ENCODE measurements around the gene MRPS7.

Gene MRPS7

GRCh38 chr17:75260641-75261335 lies 891 bp upstream of the MRPS7 start:
- Histone ChIP-seq H2AK5ac (ENCODE audit: low read depth, low read length) (peak overlapping the region; percentile 64), H3K9me3 (replicated peaks in 1 of 2; ENCODE audit: control insufficient read depth in 2 of 2, insufficient read depth in 1 of 2, low read depth in 1 of 2, low read length in 2 of 2) (no peaks in the 10 kb centered on the region), H4K91ac (ENCODE audit: low read depth, low read length, poor library complexity) (no peak overlapping the region), H3K4me2 (ENCODE audit: insufficient read depth, low read length, poor library complexity, severe bottlenecking) (peak overlapping the region; percentile 96), H3K9ac (ENCODE audit: low read depth, low read length, poor library complexity) (peak overlapping the region; percentile 100), H3K27me3 (ENCODE audit: control insufficient read depth in 3 of 3, insufficient read depth in 3 of 3, low read depth in 1 of 3, low read length in 3 of 3) (no peaks in the 10 kb centered on the region), H3K27ac (replicated peaks; ENCODE audit: low read length) (no peak overlapping the region), H2BK5ac (ENCODE audit: low read length) (peak overlapping the region; percentile 95), H3K4me3 (ENCODE audit: low read length in 2 of 2) (peak overlapping the region; percentile 95 to 97), H3K23ac (ENCODE audit: low read depth, low read length, poor library complexity) (peak overlapping the region; percentile 98), H2BK120ac (ENCODE audit: low read depth, low read length) (peak overlapping the region; percentile 68), H3K18ac (ENCODE audit: low read length) (peak overlapping the region; percentile 97), H3K14ac (ENCODE audit: low read length) (peak overlapping the region; percentile 63), H2AFZ (ENCODE audit: low read length) (peak overlapping the region; percentile 94), H2BK15ac (ENCODE audit: low read length) (peak overlapping the region; percentile 40), H3K36me3 (replicated peaks in 1 of 2; ENCODE audit: control insufficient read depth in 2 of 2, insufficient read depth in 2 of 2, low read length in 2 of 2) (peaks cover 16 to 33% of the 10 kb centered on the region in 2 donors), H3K79me1 (ENCODE audit: low read depth, low read length) (peaks cover 18% of the 10 kb centered on the region), H3K4ac (ENCODE audit: low read length) (peak overlapping the region; percentile 85), H2BK12ac (ENCODE audit: low read length) (no peak overlapping the region), H4K8ac (ENCODE audit: low read depth, low read length) (peak overlapping the region; percentile 97), H3K4me1 (ENCODE audit: control insufficient read depth in 2 of 2, insufficient read depth in 1 of 2, low read depth in 1 of 2, low read length in 2 of 2) (peaks cover 7 to 12% of the 10 kb centered on the region in 2 donors)
- no CpG with 5 or more reads among the region's 31 CpGs for WGBS, 2 donors (ENCODE audit: extremely low coverage in 2 of 2, insufficient read length in 2 of 2, insufficient replicate concordance in 1 of 2)
- DNase-seq (ENCODE audit: low spot score): no peak

- DNase-seq (ENCODE audit: low spot score): no peak
- H3K9me3 ChIP-seq (replicated peaks in 1 of 2; ENCODE audit: control insufficient read depth in 2 of 2, insufficient read depth in 1 of 2, low read depth in 1 of 2, low read length in 2 of 2): no peaks in the 10 kb centered on the region
- no CpG with 5 or more reads among the region's 23 CpGs for WGBS, 2 donors (ENCODE audit: extremely low coverage in 2 of 2, insufficient read length in 2 of 2, insufficient replicate concordance in 1 of 2)
Observed at GRCh38 chr17:75262112-75262606, 480 bp downstream of the MRPS7 start.

GRCh38 chr17:75263055-75263454 lies 1.4 kb downstream of the MRPS7 start:
- WGBS, 2 donors (ENCODE audit: extremely low coverage in 2 of 2, insufficient read length in 2 of 2, insufficient replicate concordance in 1 of 2): no CpG with 5 or more reads among the region's 4 CpGs
- no peak for DNase-seq (ENCODE audit: low spot score)
- H4K91ac ChIP-seq (ENCODE audit: low read depth, low read length, poor library complexity): no peak overlapping the region
- H2AFZ ChIP-seq (ENCODE audit: low read length): no peak overlapping the region
- peaks cover 7 to 12% of the 10 kb centered on the region in 2 donors for H3K4me1 ChIP-seq (ENCODE audit: control insufficient read depth in 2 of 2, insufficient read depth in 1 of 2, low read depth in 1 of 2, low read length in 2 of 2)
- no peak overlapping the region for H4K8ac ChIP-seq (ENCODE audit: low read depth, low read length)
- H3K4ac ChIP-seq (ENCODE audit: low read length): no peak overlapping the region
- peaks cover 26 to 52% of the 10 kb centered on the region in 2 donors for H3K36me3 ChIP-seq (replicated peaks in 1 of 2; ENCODE audit: control insufficient read depth in 2 of 2, insufficient read depth in 2 of 2, low read length in 2 of 2)
- no peaks in the 10 kb centered on the region for H3K27me3 ChIP-seq (ENCODE audit: control insufficient read depth in 3 of 3, insufficient read depth in 3 of 3, low read depth in 1 of 3, low read length in 3 of 3)
- H3K14ac ChIP-seq (ENCODE audit: low read length): no peak overlapping the region
- H2BK15ac ChIP-seq (ENCODE audit: low read length): no peak overlapping the region
- no peak overlapping the region for H3K27ac ChIP-seq (replicated peaks; ENCODE audit: low read length)
- H2AK5ac ChIP-seq (ENCODE audit: low read depth, low read length): no peak overlapping the region
- H3K79me1 ChIP-seq (ENCODE audit: low read depth, low read length): peaks cover 19% of the 10 kb centered on the region
- peak overlapping the region in 1 of 2 donors; percentile 97 for H3K4me3 ChIP-seq (ENCODE audit: low read length in 2 of 2)
- no peak overlapping the region for H3K23ac ChIP-seq (ENCODE audit: low read depth, low read length, poor library complexity)
- H3K18ac ChIP-seq (ENCODE audit: low read length): no peak overlapping the region
- H3K9ac ChIP-seq (ENCODE audit: low read depth, low read length, poor library complexity): no peak overlapping the region
- no peak overlapping the region for H3K4me2 ChIP-seq (ENCODE audit: insufficient read depth, low read length, poor library complexity, severe bottlenecking)
- H3K9me3 ChIP-seq (replicated peaks in 1 of 2; ENCODE audit: control insufficient read depth in 2 of 2, insufficient read depth in 1 of 2, low read depth in 1 of 2, low read length in 2 of 2): no peaks in the 10 kb centered on the region
- no peak overlapping the region for H2BK5ac ChIP-seq (ENCODE audit: low read length)
- H2BK12ac ChIP-seq (ENCODE audit: low read length): no peak overlapping the region
- no peak overlapping the region for H2BK120ac ChIP-seq (ENCODE audit: low read depth, low read length)

More at GRCh38 chr17:75262112-75262606, 480 bp downstream of the MRPS7 start:
- Histone ChIP-seq H2BK12ac (ENCODE audit: low read length) (no peak overlapping the region), H2BK120ac (ENCODE audit: low read depth, low read length) (no peak overlapping the region), H3K27ac (replicated peaks; ENCODE audit: low read length) (peak overlapping the region; percentile 66), H3K4me2 (ENCODE audit: insufficient read depth, low read length, poor library complexity, severe bottlenecking) (peak overlapping the region; percentile 84), H3K79me1 (ENCODE audit: low read depth, low read length) (peaks cover 18% of the 10 kb centered on the region), H3K4me1 (ENCODE audit: control insufficient read depth in 2 of 2, insufficient read depth in 1 of 2, low read depth in 1 of 2, low read length in 2 of 2) (peaks cover 7 to 12% of the 10 kb centered on the region in 2 donors), H3K36me3 (replicated peaks in 1 of 2; ENCODE audit: control insufficient read depth in 2 of 2, insufficient read depth in 2 of 2, low read length in 2 of 2) (peaks cover 26 to 47% of the 10 kb centered on the region in 2 donors), H3K4me3 (ENCODE audit: low read length in 2 of 2) (peak overlapping the region; percentile 95 to 97), H3K4ac (ENCODE audit: low read length) (no peak overlapping the region), H3K18ac (ENCODE audit: low read length) (no peak overlapping the region), H2BK5ac (ENCODE audit: low read length) (peak overlapping the region; percentile 95), H2AFZ (ENCODE audit: low read length) (peak overlapping the region; percentile 94), H3K14ac (ENCODE audit: low read length) (no peak overlapping the region), H3K27me3 (ENCODE audit: control insufficient read depth in 3 of 3, insufficient read depth in 3 of 3, low read depth in 1 of 3, low read length in 3 of 3) (no peaks in the 10 kb centered on the region), H4K91ac (ENCODE audit: low read depth, low read length, poor library complexity) (no peak overlapping the region), H2AK5ac (ENCODE audit: low read depth, low read length) (peak overlapping the region; percentile 64), H4K8ac (ENCODE audit: low read depth, low read length) (no peak overlapping the region), H3K23ac (ENCODE audit: low read depth, low read length, poor library complexity) (peak overlapping the region; percentile 98), H2BK15ac (ENCODE audit: low read length) (no peak overlapping the region), H3K9ac (ENCODE audit: low read depth, low read length, poor library complexity) (peak overlapping the region; percentile 93)

- H4K8ac ChIP-seq (ENCODE audit: low read depth, low read length): no peak overlapping the region
- no peak overlapping the region for H2BK15ac ChIP-seq (ENCODE audit: low read length)
- H3K14ac ChIP-seq (ENCODE audit: low read length): no peak overlapping the region
- no peak overlapping the region for H3K4me2 ChIP-seq (ENCODE audit: insufficient read depth, low read length, poor library complexity, severe bottlenecking)
- no peak overlapping the region for H2BK120ac ChIP-seq (ENCODE audit: low read depth, low read length)
- no peak overlapping the region for H4K91ac ChIP-seq (ENCODE audit: low read depth, low read length, poor library complexity)
- H3K4ac ChIP-seq (ENCODE audit: low read length): no peak overlapping the region
- H3K27me3 ChIP-seq (ENCODE audit: control insufficient read depth in 3 of 3, insufficient read depth in 3 of 3, low read depth in 1 of 3, low read length in 3 of 3): no peaks in the 10 kb centered on the region
- no peak for DNase-seq (ENCODE audit: low spot score)
- H3K18ac ChIP-seq (ENCODE audit: low read length): no peak overlapping the region
- no peak overlapping the region for H3K23ac ChIP-seq (ENCODE audit: low read depth, low read length, poor library complexity)
- no peak overlapping the region for H3K9ac ChIP-seq (ENCODE audit: low read depth, low read length, poor library complexity)
- H2AK5ac ChIP-seq (ENCODE audit: low read depth, low read length): no peak overlapping the region
- H3K36me3 ChIP-seq (replicated peaks in 1 of 2; ENCODE audit: control insufficient read depth in 2 of 2, insufficient read depth in 2 of 2, low read length in 2 of 2): peaks cover 26 to 52% of the 10 kb centered on the region in 2 donors
- no peak overlapping the region for H2BK5ac ChIP-seq (ENCODE audit: low read length)
- H2BK12ac ChIP-seq (ENCODE audit: low read length): no peak overlapping the region
- H2AFZ ChIP-seq (ENCODE audit: low read length): no peak overlapping the region
- no peak overlapping the region for H3K4me3 ChIP-seq (ENCODE audit: low read length in 2 of 2)
- H3K4me1 ChIP-seq (ENCODE audit: control insufficient read depth in 2 of 2, insufficient read depth in 1 of 2, low read depth in 1 of 2, low read length in 2 of 2): peaks cover 5 to 6% of the 10 kb centered on the region in 2 donors
- peaks cover 10% of the 10 kb centered on the region for H3K79me1 ChIP-seq (ENCODE audit: low read depth, low read length)
- no peak overlapping the region for H3K27ac ChIP-seq (replicated peaks; ENCODE audit: low read length)
- no CpG with 5 or more reads among the region's 17 CpGs for WGBS, 2 donors (ENCODE audit: extremely low coverage in 2 of 2, insufficient read length in 2 of 2, insufficient replicate concordance in 1 of 2)
- no peaks in the 10 kb centered on the region for H3K9me3 ChIP-seq (replicated peaks in 1 of 2; ENCODE audit: control insufficient read depth in 2 of 2, insufficient read depth in 1 of 2, low read depth in 1 of 2, low read length in 2 of 2)
Observed at GRCh38 chr17:75265614-75266315, 4.1 kb downstream of the MRPS7 start.
